Islet of Langerhans (tissue), 1 donor: ENCODE results near the gene BLCAP.
"Not testable (repeated sequence)": the region's sequence is repeated elsewhere in the genome, so short reads cannot be mapped to it uniquely, and the experiment has no call there.

Experiments
- FAIRE-seq: peaks from one replicate; lab custom pipeline; 2011; peaks lifted over from hg19 to GRCh38; lab: Jason Lieb, UNC

Gene BLCAP, protein sequence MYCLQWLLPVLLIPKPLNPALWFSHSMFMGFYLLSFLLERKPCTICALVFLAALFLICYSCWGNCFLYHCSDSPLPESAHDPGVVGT

DNA sequence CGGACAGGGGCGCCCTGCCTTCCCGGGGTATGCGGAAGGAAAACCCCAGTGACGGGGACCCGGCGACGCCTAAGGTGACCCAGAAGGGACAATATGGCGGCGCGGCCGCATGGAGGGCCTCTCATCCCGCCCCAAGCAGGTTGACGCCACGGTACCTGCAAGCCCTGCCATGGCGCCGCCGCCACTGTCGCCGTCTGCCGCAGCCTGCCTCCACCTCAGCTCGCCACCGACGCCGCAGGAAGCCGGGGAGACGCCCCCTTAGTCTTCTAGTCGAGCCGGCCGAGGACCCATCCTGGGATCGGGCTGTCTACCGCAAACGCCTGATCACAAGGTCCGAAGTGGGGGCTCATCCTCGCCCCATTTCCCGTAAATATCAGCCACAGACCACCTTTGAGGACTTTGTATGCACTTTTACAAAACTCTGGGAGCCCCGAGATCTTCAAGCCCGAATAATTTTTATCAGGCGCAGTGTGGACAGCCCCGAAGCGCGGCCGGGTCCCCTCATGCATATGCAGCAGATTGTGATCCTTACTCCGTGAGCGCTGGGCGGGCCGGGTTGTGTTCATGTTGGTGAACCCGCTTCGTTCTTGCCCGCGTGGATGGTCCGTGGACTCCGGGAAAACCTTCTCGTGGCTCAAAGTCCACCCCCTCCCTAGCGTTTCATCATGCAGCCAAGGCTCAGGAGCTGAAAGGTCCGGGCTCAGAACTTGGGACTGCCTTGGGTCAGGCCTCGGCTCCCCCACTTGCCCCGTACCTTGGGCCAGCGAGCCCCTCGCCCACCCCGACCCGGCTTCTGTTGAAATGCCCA, at the start of gene BLCAP:
Gene BLCAP, minus strand, starts transcription at position 239 of the 808 bp plus-strand sequence. CDS start 8,702 bp downstream, outside the sequence.
- FAIRE-seq: no peak

DNA sequence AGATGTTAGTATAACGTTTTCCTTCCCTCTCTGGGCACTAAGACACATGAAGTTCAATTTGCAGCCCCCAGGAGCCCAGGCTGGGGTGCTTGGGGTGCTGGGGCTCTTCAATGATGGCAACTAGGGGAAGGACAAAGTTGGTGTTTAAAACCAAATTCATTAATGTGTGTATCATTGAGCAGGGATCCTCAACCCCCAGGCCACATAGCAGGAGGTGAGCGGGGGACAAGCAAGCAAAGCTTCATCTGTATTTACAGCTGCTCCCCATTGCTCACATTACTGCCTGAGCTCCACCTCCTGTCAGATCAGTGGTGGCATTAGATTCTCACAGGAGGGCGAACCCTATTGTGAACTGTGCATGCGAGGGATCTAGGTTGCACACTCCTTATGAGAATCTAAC, 49.8 kb upstream of the BLCAP start:
- FAIRE-seq: not testable (repeated sequence)

DNA sequence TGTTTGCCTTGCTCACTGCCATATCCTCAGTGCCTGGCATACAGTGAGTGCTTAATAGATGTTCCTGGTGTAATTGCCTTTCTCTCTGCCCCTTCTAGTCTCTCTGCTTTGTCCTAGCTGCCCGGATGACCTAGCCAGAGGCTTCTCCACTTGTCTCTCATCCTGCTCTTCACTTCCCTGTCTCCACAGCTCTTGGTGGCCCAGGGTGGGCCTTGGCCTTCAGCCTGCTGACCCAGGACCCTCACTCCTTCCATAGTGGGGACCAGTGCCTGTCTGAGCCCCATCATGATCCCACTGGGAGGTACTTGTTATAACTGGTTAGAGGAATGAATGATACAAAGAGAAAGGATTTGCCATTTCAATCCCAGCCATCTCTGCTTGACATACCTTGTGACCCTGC, 49.2 kb upstream of the BLCAP start:
- FAIRE-seq: no peak

DNA sequence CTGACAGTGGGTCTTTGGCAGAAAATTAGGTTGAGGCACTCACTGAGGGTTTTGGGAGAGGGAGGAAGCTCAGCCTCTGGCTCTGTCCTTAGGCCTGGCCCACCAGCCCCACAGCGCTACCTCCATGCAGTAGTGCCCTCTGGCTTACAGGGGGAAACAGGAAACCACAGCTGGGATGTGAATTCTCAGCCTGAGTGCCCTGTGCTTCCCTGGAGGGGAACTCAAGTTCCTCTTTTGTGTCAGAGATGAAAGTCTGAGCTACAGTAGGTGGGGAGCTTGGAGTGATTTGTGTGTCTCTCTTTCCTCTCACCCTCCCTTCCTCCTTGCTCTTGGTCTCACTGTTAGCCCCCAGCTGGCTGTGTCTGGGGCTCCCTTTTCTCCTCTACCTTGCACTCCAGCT, 48.2 kb upstream of the BLCAP start:
- FAIRE-seq: no peak

DNA sequence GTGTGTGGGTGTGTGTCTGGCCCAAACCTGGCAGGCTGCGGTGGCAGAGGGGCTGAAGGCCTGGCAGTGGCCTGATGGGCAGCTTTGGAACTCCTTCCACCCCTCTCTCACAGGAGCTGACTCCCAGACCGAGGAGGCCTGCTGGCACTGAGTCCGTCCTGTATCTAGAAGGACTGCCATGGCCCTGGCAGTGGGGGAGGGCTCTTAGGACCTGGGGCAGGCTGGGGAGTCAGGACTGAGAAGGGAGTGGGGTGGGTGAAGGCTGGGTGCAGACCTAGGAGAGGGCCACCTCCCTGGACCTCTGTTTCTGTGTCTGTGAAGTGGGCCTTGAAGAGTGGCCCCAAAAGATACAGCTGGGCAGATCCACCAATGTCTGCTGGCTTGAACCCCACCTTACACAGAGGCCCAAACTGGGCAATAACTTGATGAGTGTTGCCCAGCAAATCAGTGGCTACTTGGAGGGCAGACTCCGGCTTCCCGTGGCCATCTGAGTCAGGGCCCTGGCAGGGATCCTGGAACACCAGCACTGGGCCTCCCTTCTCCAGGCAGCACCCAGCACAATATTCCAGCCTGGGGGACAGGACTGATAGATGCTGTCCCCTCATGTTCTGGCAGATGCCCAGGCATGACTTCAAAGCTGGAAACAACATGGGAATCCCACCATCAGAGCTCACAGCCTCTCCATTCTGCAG, 46.7 kb upstream of the BLCAP start:
- no peak for FAIRE-seq

DNA sequence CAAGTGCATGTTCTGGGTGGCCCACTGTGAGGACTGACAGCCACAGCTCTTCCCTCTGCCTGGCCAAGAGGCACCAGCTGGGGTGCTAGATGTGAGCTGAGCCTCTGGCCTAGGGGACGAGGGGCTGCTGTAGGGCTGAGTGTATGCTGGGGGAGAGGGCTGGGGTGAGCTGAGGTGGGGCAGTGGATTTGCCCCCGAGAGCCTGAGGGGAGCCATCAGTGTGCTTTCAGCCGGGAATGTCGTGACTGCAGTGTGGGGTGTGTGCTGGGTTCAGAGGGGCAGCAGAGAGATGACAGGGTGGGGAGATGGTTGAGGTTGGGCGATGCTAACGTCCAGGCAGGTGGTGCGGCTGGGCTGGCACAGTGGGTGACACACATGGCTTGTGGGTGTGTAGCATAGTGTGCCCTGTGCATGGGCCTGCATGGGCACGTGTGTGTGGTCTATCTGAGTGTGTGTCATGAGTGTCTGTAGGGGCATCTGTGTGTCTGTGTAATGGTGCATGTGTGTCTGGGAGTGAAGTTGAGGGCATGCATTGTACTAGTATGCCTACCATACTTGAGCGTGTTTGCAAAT, 46.0 kb upstream of the BLCAP start:
- no peak for FAIRE-seq

DNA sequence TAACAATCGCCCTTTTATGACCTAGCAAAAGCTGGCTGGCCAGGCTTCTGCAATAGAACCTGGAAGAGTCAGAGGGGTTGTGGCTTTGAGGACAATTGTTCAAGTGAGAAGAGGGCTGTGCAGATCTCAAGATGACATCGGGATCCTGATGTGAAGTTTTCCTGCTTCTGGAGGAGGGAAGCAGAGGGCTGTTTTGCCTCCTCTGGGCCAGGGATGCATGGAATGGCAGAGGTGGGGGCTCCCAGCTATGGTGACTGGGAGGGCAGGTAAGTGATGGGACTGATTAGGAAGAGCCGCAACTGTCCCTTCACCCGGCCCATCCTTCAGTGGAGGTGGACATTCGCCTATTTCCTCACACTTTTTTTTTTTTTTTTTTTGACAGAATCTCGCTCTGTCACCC, 43.4 kb upstream of the BLCAP start:
- FAIRE-seq: no peak

DNA sequence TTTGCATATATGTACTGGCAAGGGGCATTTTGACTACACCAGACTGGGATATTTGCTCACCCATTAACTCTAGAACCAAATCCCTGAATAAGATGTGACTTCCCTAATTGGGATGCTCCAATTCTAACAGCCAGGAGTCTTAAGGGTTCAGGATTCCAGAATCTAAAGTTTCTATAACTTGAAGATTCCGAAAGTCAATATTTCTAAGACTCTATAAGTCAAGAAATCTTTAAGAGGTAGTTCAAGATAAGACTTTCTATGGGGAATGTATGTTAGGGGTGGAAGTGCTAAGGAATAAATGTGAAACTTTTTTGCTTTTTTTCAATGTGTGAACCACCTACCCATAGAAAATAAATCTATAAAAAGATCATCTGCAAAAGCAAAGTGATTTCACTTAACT, 42.7 kb upstream of the BLCAP start:
- FAIRE-seq: no peak

DNA sequence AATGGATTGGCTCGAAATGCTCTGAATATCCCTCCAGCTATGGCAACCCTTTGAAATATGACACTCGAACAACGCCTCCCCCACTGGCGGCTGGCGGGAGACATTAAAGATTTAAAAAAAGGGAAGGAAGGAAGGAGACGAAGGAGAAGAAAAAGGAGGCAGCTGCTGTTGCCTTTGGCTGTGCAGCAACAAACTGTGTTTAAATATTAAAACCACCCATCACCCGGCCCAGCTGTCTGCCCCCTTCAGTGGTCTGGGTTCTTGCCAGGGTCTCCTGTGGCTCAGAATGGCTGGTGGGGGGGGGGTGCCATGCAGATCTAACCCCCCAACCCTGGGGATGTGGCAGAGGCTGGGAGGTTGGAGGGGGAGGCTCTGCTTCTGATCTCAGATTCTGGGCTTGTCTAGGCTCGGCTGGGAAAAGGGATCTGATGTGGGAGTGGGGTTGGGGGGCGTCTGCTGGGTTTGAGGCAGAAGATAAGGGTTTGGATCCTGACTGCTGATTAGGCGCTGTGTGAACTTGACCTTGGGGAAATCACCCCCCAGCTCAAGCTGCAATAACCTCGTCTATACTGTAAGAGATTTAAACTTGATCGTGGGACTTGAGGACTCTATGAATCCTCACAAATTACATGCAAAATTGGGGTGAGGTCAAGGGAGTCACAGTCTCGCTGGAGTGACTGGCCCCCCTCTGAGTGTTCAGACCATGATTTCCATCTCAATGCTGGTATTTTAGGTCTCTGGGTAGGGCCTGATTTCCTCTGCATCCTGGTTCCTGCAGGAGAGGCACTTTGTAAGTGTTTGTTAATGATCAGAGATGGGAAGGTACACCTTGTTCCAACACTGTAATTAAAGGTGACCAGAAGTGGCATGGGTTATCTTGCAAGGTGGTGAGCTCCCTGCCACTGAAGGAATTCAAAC, 40.3 kb upstream of the BLCAP start:
- no peak for FAIRE-seq

DNA sequence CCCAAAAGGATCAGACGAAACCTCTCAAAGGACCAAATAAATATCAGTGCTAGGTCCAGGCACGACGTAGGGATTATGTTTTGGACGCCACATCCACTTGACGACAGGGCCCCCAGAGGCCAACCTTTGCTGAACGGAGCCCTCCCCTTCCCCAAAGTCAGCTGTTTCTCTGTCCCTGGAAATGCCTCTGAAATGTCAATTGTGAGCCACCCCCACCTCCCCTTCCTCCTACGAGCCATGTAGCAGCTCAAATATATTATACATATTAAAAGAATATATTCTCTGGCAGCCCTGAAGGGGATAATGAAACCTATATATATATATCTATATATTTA, 39.6 kb upstream of the BLCAP start:
- no peak for FAIRE-seq

DNA sequence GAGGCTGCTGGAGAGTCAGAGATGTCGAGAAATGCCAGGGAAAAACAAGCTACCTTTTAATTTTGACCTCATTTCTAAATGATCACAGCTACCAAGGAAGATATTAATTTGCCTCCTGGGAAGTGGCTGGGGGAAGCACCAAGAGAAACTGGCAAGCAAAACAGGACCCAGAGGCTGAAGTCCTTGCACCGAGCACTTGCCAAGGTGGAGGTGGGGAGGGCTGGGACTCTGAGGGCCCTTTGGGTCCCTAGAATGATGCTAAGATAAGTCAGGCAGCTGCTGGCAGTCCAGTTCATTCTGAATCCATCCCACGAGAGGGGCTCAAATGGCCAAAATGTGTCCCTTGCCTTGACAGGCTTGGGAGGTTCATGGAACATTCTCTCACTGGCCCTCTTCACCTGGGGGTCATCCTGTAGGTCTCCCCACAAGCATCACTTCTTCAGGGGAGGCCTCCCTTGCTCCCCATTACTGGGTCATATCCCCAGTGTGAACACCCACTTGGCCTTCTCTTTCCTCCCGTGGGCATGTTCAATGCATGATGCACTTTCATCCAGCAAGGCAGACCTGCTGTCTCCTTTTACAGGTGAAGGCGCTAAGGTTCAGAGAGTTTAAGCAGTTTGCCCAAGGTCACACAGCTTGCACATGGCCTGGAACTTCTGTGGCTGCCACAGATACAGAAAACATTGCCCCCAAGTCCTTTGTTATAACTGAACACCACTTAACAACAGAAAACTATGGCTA, 39.1 kb upstream of the BLCAP start:
- no peak for FAIRE-seq

DNA sequence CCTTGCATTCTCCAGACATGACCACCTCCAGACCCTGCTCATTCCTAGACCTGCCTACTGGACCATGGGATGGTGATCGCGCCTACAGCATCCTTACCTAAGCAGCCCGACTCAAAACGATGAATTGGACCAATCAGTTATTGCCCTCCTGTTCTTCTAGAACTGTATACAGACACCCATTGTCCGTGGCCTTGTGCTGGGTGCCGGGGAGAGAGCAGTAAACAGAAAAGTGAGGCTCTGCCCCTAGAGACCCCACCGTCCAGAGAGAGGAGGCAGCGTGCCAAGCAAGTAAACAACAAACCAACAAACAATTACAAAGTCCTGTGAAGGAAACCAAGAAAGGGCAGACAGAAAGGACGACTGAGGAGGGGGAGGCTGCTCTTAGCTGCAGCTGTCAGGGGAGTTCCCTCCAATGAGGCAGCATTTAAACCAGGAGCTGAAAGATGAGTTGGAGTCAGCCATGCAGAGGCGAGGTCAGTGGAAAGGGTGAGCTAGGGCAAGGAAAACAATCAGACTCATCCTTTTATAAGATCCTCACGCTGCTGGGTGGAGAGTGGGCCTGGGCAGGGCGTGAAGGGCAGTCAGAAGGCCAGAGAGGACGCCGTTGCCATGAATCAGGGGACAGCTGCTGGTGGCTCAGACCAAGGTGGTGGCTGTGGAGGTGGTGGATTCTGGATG, 37.6 kb upstream of the BLCAP start:
- FAIRE-seq: no peak

DNA sequence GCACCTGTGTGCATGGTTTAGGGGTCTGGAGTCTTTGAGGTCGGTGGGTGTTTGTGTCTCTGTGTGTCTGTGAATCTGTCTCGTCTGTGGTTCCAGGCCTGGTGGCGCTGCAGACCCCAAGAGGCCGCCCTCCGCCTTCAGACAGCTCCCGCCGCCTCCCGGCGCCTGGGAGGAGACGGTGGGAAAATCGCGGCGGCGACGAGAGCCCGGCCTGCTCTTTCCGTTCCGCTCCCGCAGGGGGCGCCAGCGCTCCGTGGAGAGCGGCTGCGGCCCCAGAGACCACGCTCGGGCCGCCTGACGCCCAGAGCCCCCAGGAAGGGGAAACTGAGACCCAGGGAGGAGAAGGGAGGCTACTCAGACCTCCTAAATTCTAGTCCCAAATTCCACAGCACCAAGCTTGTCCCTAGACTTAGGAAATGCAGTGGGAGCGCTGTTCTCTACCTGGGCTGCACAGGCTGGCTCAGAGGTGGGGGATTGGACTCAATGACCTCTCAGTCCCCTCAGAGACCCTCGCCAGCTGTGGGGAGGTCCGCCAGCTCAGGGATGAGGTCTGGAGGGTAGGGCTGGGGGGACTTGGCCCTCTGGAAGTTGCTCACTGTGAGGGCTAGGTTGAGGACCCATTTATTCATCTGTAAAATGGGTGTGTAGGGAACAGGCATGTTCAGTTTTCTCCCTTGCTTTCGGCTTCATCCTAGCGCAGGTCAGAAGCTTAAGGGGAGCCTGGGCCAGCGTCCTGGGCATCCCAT, 36.9 kb upstream of the BLCAP start:
- FAIRE-seq: no peak

DNA sequence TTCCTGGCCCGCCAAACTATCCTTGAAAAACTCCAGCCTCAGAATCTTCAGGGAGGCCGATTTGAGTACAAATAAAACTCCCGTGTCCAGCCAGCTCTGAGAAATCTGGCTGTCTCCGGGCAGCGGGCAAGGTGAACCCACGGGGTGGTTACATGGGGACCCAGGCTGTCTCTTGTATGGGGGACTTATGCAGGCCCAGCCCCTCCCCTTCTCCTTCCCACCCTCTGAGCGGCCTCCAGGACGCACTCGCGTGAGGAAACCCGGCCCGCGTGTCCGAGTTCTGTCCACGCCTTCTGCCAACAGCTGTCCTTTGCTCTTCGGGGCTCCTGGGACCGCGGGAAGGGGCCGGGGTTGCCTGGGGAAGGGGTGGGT, 36.3 kb upstream of the BLCAP start:
- no peak for FAIRE-seq

DNA sequence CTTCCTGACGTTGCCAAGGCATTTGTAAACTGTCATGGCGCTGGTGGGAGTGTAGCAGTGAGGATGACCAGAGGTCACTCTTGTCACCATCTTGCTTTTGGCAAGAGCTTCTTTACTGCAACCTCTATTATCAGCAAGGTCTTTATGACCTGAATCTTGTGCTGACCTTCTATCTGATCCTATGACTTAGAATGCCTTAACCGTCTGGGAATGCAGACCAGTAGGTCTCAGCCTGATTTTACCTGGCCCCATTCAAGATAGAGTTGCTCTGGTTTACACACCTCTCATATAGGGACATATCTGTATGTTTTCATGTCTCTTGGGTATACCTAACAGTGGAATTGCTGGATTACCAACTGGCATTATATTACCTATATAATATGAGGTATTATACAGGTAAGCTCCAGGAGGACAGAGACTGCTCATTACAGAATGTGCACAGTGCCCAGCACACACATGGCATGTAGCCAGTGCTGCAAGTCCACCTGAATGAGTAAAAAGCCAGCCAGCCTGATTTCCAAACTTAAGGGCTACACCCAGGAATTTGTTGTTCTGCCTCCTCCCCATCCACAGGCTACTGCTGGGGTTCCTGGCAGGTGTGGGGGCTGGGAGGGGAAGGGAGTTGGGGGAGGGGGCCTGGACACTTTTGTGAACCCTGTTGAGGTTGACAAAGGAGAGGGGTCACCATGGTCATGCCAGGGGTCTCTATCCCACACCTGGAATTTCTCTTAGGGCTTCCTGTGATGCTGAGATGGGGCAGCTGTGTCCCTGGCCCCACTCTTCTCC, 35.2 kb upstream of the BLCAP start:
- FAIRE-seq: no peak

DNA sequence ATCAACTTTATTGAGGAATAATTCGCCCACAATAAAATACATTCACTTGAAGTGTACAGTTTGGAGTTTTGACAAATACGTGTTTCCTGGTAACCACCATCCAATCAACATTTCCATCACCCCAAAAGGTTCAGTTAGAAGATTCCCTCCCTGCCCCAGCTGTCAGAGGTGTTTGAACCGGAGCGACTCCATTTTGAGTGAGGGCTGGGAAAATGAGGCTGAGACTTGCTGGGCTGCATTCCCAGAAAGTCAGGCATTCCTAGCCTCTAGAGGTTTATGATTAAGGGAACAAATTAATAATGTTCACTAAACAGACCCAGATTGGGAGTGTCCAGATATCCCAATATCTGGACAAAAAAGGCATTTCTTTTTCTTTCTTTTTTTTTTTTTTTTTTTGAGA, 33.0 kb upstream of the BLCAP start:
- no peak for FAIRE-seq

DNA sequence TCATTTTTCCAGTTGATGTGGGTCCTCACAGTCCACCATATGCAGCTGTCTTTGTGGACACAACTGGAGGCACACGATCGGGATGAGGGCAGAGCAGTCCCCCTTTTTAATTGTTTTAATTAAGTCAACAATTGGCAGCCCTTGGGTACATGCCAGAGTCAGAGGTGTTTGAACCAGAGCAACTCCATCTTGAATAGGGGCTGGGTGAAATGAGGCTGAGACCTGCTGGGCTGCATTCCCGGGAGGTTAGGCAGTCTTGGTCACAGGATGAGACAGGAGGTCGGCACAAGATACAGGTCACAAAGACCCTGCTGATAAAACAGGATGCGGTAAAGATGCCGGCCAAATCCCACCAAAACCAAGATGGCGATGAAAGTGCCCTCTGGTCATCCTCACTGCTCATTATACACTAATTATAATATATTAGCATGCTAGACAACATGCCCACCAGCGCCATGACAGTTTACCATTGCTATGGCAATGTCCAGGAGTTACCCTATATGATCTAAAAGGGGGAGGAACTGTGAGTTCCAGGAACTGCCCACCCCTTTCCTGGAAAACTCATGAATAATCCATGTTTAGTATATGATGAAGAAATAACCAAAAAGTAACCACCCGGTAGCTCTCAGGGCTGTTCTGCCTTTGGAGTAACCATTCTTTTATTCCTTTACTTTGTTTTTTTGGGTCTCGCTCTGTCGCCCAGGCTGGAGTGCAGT, 31.8 kb upstream of the BLCAP start:
- FAIRE-seq: no peak

DNA sequence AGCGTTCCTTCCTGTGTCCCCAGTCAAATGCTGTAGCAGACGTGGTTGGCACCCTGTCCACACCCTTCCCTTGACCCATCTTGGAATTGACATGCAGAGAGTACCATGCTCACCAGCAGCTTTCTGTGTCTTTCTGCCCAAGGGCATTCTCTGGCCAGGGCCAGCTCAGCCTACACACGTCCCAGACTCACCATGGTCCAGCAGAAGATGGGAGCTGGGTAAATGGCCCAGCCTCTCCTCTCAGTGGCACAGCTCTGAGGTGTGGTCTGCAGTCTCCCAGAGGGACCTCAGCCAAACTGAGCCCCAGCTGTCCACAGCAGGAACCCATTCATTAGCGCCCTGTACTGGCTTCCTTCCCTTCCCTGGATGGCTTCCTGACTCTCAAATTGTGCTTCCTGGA, 31.1 kb upstream of the BLCAP start:
- no peak for FAIRE-seq

DNA sequence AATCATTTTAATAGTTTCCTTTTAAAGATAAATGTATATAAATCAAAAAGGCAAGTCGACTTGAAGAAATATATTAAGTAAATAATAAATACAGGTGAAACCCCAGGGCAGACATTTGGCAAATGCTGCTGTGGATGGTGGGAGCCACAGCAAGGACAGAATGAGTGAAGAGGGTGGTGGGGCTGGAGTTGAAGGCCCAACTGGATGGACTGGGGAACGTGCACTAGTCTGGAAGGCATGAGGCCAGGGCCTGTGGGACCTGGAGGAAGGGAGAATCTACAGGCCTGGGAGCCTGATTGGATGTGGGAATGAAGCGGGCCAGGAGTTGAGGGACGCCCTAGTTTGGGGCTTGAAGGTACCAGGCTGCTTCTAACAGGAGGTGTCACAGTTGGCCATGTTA, 30.6 kb upstream of the BLCAP start:
- FAIRE-seq: no peak
